ENCODE results near the gene GTF2H4.

The GTF2H4 gene

DNA sequence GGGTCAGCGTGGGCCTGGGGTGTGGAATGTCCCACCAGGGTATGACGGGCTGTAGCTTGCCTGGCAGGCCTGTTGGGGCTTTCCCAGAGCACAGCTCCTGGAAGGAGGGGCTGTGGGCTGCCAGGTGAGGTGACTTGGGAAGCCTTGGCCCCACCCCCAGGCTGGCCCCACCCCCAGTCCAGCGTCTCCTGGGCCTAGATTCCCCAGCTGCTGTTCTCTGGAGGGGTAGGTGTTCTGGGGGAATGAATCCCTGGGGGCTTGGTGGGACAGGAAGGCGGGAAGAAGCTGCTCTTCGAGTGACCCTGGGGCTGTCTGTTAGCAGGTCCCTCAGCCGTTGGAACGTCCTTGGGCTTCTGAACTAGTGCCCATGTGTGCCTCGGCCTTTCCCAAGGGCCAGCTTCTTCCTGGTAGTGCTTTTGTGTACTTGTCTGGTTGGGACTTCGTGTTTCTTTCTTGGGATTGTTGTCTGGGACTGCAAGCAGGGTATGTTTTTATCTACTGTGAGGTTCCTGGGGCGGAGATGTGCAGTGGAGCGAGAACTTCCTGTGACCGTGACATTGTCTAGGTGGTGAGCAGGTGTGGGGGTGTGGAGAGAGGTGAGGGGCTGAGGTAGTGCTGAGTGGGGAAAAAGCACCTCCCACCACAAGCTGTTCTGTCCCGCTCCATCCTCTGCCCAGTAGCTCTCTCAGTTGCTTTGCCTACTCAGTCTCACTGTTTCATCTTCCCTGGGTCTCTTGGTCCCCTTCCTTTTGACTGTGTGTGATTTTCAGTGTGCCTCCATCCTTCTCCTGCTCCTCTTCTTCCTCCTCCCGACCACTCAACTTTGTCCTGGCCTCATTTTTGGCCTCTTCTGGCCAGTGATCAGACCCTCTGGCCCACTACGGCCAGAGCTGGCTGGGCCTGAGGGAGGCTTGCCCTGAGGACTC is 25.0 kb upstream of the GTF2H4 start:
- no peak for DNase-seq

- DNase-seq, result peak; percentile 28
Measured at GRCh38 chr6:30883685-30884520, 24.1 kb upstream of the GTF2H4 start, which contains the start of gene DDR1. Gene DDR1 (plus strand): TSS chr6:30884519. CDS start chr6:30888730, 4,211 bp downstream.

DNA sequence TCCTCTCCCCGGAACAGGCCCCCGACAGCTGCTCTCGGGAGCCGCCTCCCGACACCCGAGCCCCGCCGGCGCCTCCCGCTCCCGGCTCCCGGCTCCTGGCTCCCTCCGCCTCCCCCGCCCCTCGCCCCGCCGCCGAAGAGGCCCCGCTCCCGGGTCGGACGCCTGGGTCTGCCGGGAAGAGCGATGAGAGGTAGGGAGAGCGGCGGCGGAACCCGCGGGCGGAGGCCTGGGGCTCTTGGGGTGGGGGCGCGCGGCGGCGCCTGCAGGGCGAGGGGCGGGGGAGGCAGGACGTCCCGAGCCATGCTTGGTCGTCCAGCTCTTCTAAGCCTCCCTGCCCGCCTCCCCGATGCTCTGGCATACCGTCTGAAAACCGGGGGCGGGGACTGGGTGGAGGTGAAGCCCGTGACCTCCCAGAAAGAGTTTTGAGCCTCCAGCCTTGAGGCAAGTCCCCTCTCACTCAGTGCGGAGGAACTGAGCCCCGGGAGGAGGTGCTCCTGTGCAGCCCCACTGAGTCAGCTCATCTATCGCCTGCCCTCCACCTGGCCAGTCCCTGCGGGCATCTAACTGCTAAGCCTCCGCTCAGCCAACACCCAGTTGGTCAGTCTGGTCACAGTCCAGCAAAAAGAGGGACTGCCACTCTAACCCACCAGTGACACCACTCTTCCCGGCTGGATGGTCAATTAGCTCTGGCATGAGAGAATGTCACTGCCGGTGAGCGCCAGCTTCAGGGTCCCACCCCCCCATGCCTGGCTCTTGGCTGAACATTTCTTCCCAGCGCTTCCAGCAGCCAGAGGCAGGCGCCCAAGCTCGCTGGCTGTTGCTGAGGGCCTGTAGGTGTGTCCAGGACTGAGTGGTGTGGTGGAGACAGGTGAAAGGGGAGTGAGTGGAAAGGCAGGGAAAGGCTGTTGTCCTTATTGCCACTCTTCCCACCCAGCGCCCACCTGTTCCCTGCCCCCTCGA is 23.2 kb upstream of the GTF2H4 start:
- DNase-seq, result no peak

DNA sequence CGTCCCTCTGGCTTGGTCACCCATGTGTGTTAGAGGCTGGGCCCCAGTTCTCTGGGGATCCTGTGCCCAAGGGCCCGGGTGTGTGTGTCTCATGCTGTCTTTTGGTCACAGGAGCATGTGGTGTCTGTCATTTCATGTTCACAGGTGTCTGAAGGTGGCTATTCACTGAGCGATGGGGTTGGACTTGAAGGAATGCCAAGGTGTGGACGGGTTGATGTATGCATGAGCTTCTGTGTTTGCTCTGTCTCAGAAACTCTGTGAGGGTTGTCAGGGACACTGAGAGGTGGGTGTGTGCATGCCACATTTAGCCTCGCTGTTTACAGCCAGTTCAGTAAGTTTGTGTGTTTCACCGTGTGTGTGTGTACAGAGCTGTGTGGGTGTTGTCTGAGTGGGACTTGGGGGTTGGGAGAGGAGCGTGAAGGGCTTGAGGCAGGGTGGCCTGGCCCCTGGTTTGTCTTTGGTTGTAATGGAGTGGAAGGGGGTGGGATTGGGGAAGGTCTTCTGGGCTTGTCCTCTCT is 22.5 kb upstream of the GTF2H4 start:
- no peak for DNase-seq

DNA sequence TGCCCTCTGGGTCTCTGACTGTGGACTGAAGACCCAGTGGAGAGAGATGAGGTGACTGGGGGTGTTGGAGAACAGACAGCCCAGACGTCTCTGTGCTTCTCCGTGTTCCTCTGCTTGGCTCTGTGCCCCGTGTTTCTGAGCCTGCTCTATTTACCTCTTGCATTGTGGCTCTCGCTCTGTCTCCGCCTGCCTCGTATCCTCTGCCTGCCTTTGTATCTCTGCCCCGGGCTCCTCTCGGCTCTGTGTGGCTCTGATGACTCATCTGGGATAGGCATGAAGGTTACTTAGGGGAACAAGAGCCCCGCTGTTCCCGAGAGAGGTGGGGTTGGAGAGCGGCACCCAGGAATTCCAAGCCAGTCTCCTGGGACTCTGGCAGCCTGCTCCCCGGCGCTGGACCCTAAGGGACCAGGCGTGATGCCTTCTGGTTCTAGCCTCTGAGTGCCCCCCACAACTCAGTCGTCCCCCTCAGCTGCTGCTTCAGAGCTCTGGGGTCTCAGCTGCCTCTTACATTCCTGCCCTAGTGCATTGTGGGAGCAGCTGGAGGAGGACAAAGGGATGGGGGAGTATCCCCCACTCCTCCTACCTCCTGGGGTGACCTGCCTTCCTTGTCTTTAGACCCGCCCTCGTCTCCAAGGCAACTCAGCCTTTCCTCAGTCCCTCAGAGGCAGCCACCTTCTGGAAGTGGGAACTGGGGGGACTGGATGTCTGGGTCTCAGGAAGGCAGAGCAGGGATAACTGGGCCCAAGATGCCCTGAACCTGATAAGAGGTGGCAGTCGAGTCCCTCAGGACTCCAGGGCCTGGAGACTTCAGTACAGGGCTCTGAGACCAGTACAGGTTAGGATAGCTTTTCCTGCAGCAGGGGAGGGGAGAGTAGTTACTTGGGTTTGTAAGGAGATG is 21.8 kb upstream of the GTF2H4 start:
- DNase-seq, result no peak

DNA sequence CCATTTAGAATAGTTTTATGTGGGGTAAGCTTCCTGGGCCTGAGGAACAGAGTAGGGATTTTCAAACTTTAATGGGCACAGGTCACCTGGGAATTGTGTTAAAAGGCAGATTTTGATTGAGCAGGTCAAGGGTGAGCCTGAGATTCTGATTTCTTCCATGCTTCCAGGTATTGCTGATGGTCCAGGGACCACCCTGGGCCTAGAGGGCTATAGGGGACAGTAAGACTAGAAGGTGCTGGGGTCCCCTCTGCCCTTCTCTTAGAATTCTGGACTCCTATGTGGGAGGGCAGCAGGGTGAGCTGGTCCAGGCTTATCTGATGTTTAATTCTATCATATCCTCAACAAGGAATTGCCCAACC is 21.1 kb upstream of the GTF2H4 start:
- DNase-seq, result no peak

DNA sequence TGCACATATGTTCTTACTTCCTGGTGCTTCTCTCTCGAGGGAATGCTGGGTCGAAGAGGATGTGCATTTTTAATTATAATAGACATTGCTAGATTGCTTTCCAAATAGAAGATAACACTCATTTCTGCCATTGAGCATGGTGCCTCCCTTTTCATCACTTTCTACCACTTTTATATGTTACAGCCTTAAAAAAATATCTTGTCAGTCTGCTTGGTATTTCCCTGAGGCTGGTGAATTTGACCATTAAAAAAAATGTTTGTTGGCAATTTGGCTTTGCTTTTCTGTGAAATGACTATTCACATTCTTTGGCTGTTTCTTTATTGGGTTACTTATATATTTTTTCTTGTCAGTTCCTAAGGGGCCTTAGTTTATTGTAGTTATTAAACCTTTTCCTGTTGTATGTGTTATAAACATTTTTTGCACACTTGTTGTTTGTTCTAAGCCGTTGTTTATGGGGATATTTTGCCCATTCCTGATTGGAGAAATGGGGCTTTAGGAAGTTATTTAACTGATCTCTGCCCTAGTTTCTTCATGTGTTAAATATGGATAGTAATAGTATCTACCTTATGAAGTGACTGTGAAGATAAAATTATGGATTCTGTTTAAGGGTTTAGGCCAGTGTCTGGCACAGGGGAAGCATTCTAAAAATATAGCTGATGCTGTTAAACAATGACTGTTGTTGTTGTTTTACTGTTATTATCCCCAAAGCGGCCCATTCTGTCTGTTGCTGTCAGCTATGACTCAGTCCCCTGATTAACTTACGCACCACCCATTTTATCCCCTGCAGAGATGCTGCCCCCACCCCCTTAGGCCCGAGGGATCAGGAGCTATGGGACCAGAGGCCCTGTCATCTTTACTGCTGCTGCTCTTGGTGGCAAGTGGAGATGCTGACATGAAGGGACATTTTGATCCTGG is 19.8 kb upstream of the GTF2H4 start:
- no peak for DNase-seq

DNA sequence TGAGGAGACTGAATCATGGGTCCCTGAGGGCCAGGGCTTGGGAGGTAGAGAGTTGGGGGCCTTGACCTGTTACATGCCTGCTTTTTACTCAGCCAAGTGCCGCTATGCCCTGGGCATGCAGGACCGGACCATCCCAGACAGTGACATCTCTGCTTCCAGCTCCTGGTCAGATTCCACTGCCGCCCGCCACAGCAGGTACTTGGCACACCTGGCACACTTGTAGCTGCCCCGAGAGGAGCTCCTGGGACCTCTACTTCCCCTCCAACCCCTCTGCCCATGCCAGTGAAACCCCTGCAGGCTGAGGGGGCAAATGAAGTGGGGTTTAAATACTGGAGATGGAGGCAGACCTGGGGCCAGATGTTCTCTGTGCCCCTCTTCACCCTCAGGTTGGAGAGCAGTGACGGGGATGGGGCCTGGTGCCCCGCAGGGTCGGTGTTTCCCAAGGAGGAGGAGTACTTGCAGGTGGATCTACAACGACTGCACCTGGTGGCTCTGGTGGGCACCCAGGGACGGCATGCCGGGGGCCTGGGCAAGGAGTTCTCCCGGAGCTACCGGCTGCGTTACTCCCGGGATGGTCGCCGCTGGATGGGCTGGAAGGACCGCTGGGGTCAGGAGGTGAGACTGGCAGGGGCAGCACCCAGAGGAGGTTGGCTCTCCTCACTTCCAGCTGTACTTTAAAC is 19.1 kb upstream of the GTF2H4 start:
- DNase-seq, result no peak

DNA sequence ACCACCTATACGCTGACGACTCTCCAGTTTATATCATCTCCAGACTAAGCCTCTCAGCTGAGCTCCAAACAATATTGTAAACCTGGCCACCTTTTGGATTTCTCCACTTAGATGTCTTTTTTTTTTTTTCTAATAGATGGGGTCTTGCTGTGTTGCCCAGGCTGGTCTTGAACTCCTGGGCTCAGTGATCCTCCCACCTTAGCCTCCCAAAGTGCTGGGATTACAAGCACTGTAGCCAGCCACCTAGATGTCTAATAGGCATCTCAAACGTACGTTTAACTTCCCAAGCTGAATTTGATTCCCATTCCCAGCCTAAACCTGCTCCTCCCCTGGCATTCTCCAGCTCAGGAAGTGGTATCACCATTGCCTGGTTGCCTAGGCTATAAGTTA is 18.5 kb upstream of the GTF2H4 start:
- DNase-seq, result no peak

- DNase-seq, result no peak
Measured at GRCh38 chr6:30889921-30890645, 17.9 kb upstream of the GTF2H4 start.

DNA sequence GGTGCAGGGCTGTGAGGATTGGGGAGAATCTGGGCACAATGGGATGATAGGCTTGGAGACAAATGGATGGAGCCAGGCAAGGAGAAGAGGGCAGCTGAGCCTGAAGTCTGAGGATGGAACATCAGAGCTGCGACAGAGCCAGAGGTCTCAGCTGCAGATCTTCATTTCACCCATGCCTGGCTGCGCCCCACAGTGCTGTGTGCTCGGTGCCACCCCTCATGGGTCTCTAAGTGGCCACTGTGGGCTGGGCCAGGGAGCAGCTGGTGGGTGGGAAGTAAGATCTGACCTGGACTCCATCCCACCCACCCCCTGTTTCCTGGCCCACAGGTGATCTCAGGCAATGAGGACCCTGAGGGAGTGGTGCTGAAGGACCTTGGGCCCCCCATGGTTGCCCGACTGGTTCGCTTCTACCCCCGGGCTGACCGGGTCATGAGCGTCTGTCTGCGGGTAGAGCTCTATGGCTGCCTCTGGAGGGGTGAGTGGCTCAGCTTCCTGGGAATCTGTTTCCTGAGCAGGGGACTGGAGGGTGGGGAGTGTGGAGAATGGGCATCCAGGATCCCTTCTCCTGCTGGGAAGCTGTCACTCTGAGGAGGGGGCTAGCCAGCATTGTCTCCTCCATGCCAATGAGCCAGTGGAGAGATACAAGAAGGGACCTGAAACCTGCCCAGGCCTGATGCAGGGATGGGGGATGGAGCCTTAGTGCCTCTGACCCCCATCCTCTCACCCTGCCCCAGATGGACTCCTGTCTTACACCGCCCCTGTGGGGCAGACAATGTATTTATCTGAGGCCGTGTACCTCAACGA is 17.2 kb upstream of the GTF2H4 start:
- no peak for DNase-seq

DNA sequence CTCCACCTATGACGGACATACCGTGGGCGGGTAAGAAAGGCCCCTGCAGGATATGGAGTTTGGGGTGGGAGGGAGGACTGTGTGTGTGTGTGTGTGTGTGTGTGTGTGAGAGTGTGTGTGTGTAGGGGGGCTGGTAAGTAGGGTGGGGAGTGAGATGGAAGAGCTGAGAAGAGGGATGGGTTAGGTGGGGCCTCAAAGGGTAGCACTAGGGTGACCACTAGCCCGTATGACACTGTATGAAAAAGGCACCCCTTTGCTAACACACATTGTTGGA is 16.6 kb upstream of the GTF2H4 start:
- DNase-seq, result no peak

DNA sequence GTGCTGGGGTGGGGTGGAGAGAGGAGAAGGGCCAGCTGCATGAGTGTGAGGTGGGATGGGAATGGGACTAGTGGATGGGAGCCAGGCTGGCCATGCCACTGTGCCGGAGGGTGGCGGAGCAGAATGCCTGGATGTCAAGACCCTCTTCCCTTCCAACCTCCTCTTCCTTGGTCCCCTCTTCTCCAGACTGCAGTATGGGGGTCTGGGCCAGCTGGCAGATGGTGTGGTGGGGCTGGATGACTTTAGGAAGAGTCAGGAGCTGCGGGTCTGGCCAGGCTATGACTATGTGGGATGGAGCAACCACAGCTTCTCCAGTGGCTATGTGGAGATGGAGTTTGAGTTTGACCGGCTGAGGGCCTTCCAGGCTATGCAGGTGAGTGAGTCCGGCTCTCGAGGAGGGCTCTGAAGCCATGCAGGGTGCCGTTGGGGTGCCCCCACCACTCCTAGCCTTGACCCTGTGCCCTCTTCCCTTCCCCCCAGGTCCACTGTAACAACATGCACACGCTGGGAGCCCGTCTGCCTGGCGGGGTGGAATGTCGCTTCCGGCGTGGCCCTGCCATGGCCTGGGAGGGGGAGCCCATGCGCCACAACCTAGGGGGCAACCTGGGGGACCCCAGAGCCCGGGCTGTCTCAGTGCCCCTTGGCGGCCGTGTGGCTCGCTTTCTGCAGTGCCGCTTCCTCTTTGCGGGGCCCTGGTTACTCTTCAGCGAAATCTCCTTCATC is 16.0 kb upstream of the GTF2H4 start:
- DNase-seq, result no peak

DNA sequence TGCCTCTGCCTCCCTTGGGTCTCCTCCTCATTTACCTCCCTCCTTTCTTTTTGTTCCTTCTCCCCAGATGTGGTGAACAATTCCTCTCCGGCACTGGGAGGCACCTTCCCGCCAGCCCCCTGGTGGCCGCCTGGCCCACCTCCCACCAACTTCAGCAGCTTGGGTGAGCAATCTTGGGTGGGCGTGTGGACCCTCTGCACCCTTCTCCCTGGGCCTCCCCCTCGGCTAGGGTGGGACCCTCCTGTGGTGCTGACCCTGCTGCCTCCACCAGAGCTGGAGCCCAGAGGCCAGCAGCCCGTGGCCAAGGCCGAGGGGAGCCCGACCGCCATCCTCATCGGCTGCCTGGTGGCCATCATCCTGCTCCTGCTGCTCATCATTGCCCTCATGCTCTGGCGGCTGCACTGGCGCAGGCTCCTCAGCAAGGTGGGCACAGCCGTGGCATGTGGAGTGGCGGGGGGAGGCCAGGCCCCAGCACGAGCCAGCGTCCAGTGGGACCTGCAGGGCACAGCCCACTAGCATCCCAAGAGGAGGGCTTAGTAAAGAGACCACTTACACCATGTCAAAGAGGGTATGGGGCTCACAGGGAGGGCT is 14.9 kb upstream of the GTF2H4 start:
- no peak for DNase-seq

DNA sequence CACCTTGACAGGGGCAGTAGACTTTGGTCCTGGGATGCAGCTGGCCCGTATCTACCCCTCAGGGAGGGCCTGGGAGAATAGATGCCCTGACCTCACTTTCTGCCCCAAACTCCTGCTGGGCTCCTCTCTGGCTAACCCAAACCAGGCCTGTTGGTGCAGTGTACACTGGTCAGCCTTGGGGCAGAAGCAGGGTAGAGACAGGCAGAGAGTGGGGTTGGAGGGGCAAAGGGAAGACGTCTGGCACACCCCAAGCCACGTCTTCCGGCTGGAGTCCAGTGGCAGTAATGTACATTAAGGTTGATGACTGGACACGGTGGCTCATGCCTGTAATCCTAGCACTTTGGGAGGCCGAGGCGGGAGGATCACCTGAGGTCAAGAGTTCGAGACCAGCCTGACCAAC is 14.3 kb upstream of the GTF2H4 start:
- DNase-seq, result no peak

GRCh38 chr6:30894381-30894780 is 13.6 kb upstream of the GTF2H4 start:
- no peak for DNase-seq

DNA sequence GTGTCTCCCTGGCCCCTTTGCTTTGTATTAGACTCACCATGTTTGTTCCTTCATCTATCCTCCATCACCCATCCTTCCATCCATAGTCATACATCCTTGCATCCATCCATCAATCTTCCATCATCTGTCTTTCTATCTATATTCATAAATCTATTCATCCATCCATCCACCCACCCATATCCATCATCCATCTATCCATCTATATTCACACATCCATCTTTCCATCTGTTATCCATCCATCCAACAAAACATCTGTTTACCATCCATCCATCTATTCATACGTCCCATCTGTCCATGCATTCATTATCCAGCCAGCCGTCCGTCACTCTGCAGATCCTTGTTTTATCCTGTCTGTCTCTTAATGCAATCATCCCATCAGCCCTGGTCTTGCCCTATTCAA is 13.1 kb upstream of the GTF2H4 start:
- no peak for DNase-seq

Data from effector CD4-positive, alpha-beta T cell (primary cell).